Activated CD4-positive, alpha-beta memory T cell treated with anti-CD3 and anti-CD28 coated beads, Interleukin-2, amount 10 ng/mL, durations not matched to agents 7 days and 5 days (primary cell): ENCODE data around the gene EXOC1L. TPM values are rescaled to one million over a fixed set of nuclear protein-coding genes. Genes with fewer than 3 reads are reported as not detected.

ENCODE experiments used
- CTCF ChIA-PET: fragments of 350-600 bp; sonication (Branson Sonifier 250); formaldehyde crosslinking; loops from one replicate; lab custom pipeline; 2021; ENCODE audit warnings: antibody characterized with exemption, inconsistent platforms; lab: Charles Lee
- POLR2A ChIA-PET: fragments of 350-600 bp; sonication (Branson Sonifier 250); formaldehyde crosslinking; loops from one replicate; lab custom pipeline; 2021; ENCODE audit warnings: antibody characterized with exemption; lab: Charles Lee
- DNase-seq: peaks from one replicate; pipeline ENCODE4 v3.0.0-alpha.2; 2020
- H3K27ac Mint-ChIP-seq: one replicate; pipeline ENCODE4 v1.8.0; 2021; ENCODE audit warnings: mild to moderate bottlenecking, mixed read lengths
- H3K27me3 Mint-ChIP-seq: one replicate; pipeline ENCODE4 v1.8.0; 2021; ENCODE audit warnings: mixed read lengths
- H3K36me3 Mint-ChIP-seq: one replicate; pipeline ENCODE4 v1.8.0; 2021; ENCODE audit warnings: low read depth, mixed read lengths
- H3K4me1 Mint-ChIP-seq: one replicate; pipeline ENCODE4 v1.8.0; 2021; ENCODE audit warnings: mixed read lengths
- H3K4me3 Mint-ChIP-seq: one replicate; pipeline ENCODE4 v1.8.0; 2021; ENCODE audit warnings: mild to moderate bottlenecking, mixed read lengths
- H3K9me3 Mint-ChIP-seq: one replicate; pipeline ENCODE4 v1.8.0; 2021; ENCODE audit warnings: mixed read lengths
- total RNA-seq, 2 experiments: library from RNA; stranded (reverse); gene quantifications; one replicate each; pipeline ENCODE4 v1.2.3, GENCODE V29; 2021

Gene EXOC1L, protein sequence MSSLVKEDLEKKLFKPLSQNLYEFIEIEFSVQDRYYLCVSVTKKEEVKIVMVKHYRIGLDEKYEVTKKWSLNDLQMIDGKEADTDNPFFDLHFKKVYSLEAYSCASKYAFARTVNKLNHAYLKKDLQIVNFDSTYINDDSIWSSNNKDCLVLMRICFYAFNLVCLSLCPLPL
- not detected for total RNA-seq

DNA sequence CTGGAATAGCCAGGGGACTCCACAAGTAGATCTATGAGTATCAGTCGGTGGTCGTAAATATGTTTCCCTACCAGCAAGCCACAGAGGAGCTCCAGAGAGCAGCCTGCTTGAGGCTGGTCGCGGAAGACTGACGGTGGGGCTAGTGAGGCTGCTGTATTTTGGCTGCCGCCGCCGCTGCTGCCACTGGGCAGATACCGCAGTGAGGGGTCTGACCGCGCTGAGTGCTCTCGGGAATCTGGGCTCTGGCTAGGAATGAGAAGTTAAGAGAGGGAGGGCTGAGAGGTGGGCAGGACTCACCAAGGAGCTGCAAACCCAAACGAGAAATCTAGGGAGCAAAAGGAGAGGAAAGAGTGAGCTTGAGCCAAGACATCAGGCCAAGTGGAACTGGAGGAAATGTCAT lies at the start of gene EXOC1L:
Gene EXOC1L (plus strand): TSS at position 157 of the 400 bp plus-strand sequence. CDS start 237 bp downstream, at position 394.
- H3K27ac Mint-ChIP-seq, result no peak within 1 kb of the TSS
- H3K4me1 Mint-ChIP-seq, result no peaks in the 10 kb centered on the region
- no peaks in the 10 kb centered on the region for H3K9me3 Mint-ChIP-seq
- POLR2A ChIA-PET, result no interaction called here
- H3K27me3 Mint-ChIP-seq, result peaks cover 18% of the 10 kb centered on the region
- CTCF ChIA-PET, result no interaction called here
- no peak within 1 kb of the TSS for H3K4me3 Mint-ChIP-seq
- DNase-seq, result no peak
- H3K36me3 Mint-ChIP-seq, result no peaks in the 10 kb centered on the region

DNA sequence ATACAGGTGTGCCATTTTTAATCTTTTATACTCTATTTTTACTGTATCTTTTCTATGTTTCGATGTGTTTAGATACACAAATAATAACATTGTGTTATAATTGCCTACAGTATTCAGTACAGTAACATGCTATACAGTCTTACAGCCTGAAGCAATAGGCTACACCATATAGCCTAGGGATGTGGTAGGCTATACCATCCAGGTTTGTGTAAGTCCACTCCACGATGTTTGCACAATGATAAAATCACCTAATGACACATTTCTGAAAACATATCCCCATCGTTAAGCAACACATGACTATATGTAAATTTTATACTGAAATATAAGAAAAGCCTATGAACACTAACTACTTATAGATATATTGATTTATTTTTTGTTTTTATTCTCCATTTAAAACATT lies 48.9 kb upstream of the EXOC1L start:
- DNase-seq, result no peak
- Mint-ChIP-seq H3K4me3 (no peak overlapping the region), H3K27me3 (peaks cover 9% of the 10 kb centered on the region), H3K27ac (no peak overlapping the region), H3K4me1 (no peaks in the 10 kb centered on the region), H3K36me3 (no peaks in the 10 kb centered on the region), H3K9me3 (no peaks in the 10 kb centered on the region)
- CTCF ChIA-PET, result no interaction called here
- POLR2A ChIA-PET, result no interaction called here

DNA sequence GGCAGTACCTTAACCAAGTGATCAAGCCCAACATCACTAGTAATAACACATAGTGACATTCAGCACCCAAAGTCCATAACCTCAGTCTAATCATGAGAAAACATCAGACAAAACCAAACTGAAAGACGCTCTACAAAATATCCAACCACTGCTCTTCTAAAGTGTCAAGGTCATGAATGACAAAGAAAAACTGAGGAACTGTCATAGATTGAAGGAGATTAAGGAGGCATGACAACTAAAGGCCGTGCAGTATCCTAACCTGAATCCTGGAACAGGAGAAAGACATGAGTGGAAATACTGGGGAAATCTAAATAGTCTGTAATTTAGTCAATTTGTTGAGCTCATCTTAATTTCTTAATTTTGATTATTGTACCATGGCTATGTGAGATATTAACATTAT lies 38.2 kb upstream of the EXOC1L start:
- no peak overlapping the region for H3K27ac Mint-ChIP-seq
- no peaks in the 10 kb centered on the region for H3K9me3 Mint-ChIP-seq
- no peaks in the 10 kb centered on the region for H3K36me3 Mint-ChIP-seq
- CTCF ChIA-PET, result no interaction called here
- no peak for DNase-seq
- no peak overlapping the region for H3K4me3 Mint-ChIP-seq
- peaks cover 7% of the 10 kb centered on the region for H3K27me3 Mint-ChIP-seq
- POLR2A ChIA-PET, result no interaction called here
- no peaks in the 10 kb centered on the region for H3K4me1 Mint-ChIP-seq

DNA sequence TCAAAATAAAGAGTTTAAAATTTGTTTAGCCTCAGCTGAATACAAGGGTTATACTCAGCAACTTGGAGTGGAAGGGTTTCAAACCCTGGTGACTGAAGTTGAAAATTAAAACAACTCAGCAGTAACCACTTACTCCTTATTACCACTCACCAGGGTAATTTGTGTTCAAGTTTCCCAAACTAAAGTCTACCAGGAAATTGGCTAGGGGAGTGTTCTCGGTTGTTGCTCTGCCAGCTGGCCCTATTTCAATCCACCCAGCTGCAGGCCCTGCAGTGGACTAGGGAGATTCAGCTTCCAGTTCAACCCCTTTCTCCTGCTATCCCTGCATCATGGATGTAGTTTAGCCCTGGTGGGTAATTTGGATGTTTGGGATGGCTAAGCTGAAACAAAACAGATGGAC lies 37.8 kb upstream of the EXOC1L start:
- DNase-seq, result no peak
- no peaks in the 10 kb centered on the region for H3K4me1 Mint-ChIP-seq
- ChIA-PET CTCF (no interaction called here), POLR2A (no interaction called here)
- no peaks in the 10 kb centered on the region for H3K36me3 Mint-ChIP-seq
- H3K4me3 Mint-ChIP-seq, result no peak overlapping the region
- H3K27me3 Mint-ChIP-seq, result peaks cover 6% of the 10 kb centered on the region
- no peak overlapping the region for H3K27ac Mint-ChIP-seq
- H3K9me3 Mint-ChIP-seq, result no peaks in the 10 kb centered on the region

DNA sequence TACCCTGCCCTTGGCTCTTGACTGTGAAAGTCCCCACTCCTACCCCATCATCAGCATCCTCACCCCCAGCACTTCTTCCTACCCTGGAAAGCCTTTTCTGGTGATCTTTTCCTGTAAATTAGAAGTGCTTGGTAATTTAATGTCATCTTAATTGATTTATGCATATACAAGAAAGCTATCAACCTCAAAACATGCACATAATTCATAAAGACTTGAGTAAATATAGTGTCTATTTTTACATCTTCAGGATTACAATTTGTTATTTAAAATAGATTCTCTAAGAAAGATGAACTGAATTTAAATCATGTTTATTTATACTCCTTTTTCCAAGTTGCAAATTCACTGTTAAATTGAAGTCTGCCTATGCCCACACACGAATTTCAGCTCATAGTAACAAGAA lies 36.0 kb upstream of the EXOC1L start:
- no peak for DNase-seq
- Mint-ChIP-seq H3K9me3 (no peaks in the 10 kb centered on the region), H3K4me1 (no peaks in the 10 kb centered on the region), H3K27me3 (peaks cover 5% of the 10 kb centered on the region), H3K36me3 (no peaks in the 10 kb centered on the region), H3K27ac (no peak overlapping the region), H3K4me3 (no peak overlapping the region)
- ChIA-PET CTCF (no interaction called here), POLR2A (no interaction called here)

DNA sequence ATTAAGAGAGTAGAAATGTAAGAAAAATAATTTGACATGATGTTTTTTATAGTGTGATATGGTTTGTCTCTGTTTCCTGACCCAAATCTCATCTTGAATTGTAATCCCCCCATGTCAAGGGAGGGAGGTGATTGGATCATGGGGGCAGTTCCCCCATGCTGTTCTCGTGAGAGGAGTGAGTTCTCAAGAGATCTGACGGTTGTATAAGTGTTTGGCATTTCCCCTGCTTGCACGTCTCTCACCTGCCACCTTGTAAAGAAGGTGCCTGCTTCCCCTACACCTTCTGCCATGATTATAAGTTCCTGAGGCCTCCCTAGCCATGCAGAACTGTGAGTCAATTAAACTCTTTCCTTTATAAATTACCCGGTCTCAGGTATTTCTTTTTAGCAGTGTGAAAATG lies 34.8 kb upstream of the EXOC1L start:
- Mint-ChIP-seq H3K27me3 (peaks cover 6% of the 10 kb centered on the region), H3K27ac (no peak overlapping the region), H3K4me3 (no peak overlapping the region), H3K36me3 (no peaks in the 10 kb centered on the region), H3K9me3 (no peaks in the 10 kb centered on the region), H3K4me1 (no peaks in the 10 kb centered on the region)
- ChIA-PET POLR2A (no interaction called here), CTCF (no interaction called here)
- DNase-seq, result no peak

DNA sequence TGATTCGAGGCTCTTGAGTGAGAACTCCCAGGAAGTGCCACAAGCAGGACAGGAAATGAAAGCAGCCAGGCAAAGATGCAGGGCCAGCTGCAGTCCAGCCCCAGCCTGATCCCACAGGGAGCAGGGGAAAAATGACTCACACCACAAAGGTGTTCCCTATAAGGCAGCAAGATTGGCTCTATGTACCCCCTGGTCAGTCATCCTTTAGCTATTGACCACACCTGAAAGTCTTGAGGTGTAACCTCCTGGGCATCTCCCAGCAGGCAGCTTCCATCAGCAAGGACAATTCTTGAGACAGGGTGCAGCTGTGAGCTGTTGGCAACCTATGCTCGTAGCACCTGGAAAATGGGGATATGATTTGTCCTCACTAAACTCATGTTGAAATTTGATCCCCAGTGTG lies 27.9 kb upstream of the EXOC1L start:
- no peak for DNase-seq
- Mint-ChIP-seq H3K27ac (no peak overlapping the region), H3K36me3 (no peaks in the 10 kb centered on the region), H3K4me1 (no peaks in the 10 kb centered on the region), H3K9me3 (no peaks in the 10 kb centered on the region), H3K4me3 (no peak overlapping the region), H3K27me3 (peaks cover 27% of the 10 kb centered on the region)
- ChIA-PET CTCF (no interaction called here), POLR2A (no interaction called here)

DNA sequence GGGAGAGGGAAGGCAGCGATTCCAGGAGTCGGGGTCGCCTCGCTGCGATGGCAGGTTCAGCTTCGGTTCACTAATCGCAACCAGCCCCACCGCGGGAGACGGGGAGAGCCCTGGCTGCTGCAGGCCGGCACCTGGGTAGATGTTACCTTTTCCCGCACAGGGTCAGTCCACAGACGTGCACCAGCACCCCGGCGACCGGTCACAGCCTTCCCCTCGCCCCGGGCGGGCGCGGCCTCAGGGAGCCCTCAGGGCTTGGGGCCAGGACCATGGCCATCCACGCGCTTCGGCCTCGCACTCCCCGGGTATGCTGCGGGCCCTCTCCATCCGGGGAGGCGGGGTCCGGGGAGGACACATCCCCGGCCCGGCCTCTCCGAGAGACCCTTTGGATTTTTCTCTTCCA lies 26.1 kb upstream of the EXOC1L start:
- H3K27me3 Mint-ChIP-seq, result peaks cover 28% of the 10 kb centered on the region
- POLR2A ChIA-PET, result no interaction called here
- no peaks in the 10 kb centered on the region for H3K9me3 Mint-ChIP-seq
- no peak for DNase-seq
- no peak overlapping the region for H3K27ac Mint-ChIP-seq
- no peaks in the 10 kb centered on the region for H3K36me3 Mint-ChIP-seq
- CTCF ChIA-PET, result no interaction called here
- no peak overlapping the region for H3K4me3 Mint-ChIP-seq
- no peaks in the 10 kb centered on the region for H3K4me1 Mint-ChIP-seq

DNA sequence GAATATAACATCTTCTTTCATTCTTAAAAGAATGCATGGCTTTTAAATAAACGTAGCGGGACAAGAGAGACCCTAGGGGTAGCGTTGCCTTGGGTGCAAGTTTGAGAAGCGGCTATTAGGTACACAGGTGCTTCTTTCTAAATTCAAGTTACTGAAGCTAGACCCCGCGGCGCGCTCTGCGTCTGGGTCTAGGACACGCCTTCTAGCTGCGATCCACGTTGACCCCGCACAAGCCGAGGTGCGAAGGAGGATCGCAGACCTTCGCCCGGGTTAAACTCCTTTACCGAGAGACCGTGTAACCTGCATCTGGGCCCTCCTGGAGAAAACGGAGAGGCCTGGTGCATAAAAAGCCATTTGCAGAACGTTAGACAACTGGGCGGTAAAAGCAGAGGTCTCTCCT lies 25.5 kb upstream of the EXOC1L start:
- H3K9me3 Mint-ChIP-seq, result no peaks in the 10 kb centered on the region
- peaks cover 29% of the 10 kb centered on the region for H3K27me3 Mint-ChIP-seq
- ChIA-PET POLR2A (no interaction called here), CTCF (no interaction called here)
- no peak overlapping the region for H3K27ac Mint-ChIP-seq
- H3K4me3 Mint-ChIP-seq, result no peak overlapping the region
- H3K4me1 Mint-ChIP-seq, result no peaks in the 10 kb centered on the region
- no peaks in the 10 kb centered on the region for H3K36me3 Mint-ChIP-seq
- no peak for DNase-seq

DNA sequence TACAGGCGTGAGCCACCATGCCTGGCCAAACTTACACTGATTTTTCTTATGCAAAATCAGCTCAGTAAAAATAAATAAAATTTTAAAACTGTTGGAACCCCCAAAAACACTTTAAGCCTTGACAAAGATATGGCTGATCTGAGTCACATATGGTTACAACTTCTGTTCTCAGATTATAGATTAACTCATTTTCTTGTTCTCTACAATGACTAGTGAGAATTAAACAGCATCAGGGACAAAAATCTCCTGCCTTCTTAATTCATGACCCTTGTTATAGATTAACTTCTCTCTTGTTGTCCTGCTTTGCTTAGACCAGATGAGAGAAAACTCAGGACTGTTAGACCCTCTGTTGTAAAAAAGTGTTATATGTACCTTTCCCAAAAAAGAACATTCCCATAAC lies 24.2 kb upstream of the EXOC1L start:
- ChIA-PET CTCF (no interaction called here), POLR2A (no interaction called here)
- Mint-ChIP-seq H3K4me1 (no peaks in the 10 kb centered on the region), H3K4me3 (no peak overlapping the region), H3K27ac (no peak overlapping the region), H3K27me3 (peaks cover 30% of the 10 kb centered on the region), H3K9me3 (no peaks in the 10 kb centered on the region), H3K36me3 (no peaks in the 10 kb centered on the region)
- DNase-seq, result no peak

DNA sequence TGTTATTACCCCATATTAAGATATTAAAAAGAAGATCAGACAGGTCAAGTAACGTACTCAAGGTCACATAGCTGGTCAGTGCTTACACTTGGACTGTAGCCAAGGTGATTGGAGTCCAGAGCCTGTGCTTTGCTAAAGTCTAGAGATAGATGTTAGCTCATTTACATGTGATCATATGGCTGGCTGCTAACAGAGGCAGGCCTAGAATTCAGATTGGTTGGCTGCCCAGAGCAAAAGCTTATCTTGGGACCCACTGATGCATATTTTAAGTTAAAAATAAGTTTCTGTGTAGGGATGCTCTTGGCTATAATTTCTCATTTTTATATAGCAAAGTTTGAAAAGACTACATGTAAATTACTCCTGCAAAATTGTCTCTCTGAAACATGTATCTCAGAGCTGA lies 18.1 kb upstream of the EXOC1L start:
- H3K4me3 Mint-ChIP-seq, result no peak overlapping the region
- H3K27ac Mint-ChIP-seq, result no peak overlapping the region
- no peak for DNase-seq
- peaks cover 11% of the 10 kb centered on the region for H3K27me3 Mint-ChIP-seq
- H3K36me3 Mint-ChIP-seq, result no peaks in the 10 kb centered on the region
- no peaks in the 10 kb centered on the region for H3K9me3 Mint-ChIP-seq
- H3K4me1 Mint-ChIP-seq, result no peaks in the 10 kb centered on the region
- ChIA-PET CTCF (no interaction called here), POLR2A (no interaction called here)

DNA sequence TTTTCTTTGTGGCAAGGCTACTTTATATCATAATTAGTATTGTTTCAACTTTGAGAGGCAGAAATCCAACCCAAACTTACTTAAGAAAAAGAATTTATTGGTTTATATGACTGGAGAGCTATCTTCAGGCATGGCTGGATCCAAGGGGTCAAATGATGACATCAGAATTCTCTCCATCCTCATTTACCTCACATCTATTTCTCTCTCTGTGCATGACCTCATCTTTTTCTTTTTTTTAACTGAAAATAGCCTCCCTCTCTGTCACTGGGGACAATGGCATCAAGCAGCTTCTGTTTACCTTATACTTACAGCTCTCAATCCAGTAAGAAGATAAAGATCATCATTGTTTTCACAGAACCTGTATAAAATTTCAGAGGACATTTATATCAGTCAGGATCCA lies 12.0 kb upstream of the EXOC1L start:
- Mint-ChIP-seq H3K27ac (no peak overlapping the region), H3K9me3 (no peaks in the 10 kb centered on the region), H3K4me1 (no peaks in the 10 kb centered on the region), H3K36me3 (no peaks in the 10 kb centered on the region), H3K27me3 (peaks cover 2% of the 10 kb centered on the region), H3K4me3 (no peak overlapping the region)
- CTCF ChIA-PET, result no interaction called here
- DNase-seq, result no peak
- POLR2A ChIA-PET, result no interaction called here

DNA sequence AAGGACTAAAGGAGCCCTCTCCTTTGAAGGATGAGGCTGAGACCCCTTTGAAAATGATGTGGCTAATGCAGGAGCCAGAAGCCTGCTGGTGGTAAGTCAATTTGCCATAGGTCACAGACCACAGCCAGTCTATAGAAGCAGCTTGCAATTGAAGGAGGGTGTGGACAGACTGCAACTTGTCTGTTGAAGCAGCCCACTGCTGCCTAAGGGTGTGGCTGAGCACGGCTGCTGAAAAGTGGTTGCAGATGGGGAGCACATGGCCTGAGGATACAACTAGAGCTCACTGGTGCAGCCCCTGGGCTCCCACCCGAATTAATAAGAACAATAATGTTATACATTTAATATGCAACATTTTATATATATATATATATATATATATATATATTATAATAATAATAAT lies 11.4 kb upstream of the EXOC1L start:
- peaks cover 2% of the 10 kb centered on the region for H3K27me3 Mint-ChIP-seq
- POLR2A ChIA-PET, result no interaction called here
- DNase-seq, result no peak
- no peak overlapping the region for H3K4me3 Mint-ChIP-seq
- H3K9me3 Mint-ChIP-seq, result no peaks in the 10 kb centered on the region
- no peak overlapping the region for H3K27ac Mint-ChIP-seq
- no peaks in the 10 kb centered on the region for H3K36me3 Mint-ChIP-seq
- CTCF ChIA-PET, result no interaction called here
- H3K4me1 Mint-ChIP-seq, result no peaks in the 10 kb centered on the region

DNA sequence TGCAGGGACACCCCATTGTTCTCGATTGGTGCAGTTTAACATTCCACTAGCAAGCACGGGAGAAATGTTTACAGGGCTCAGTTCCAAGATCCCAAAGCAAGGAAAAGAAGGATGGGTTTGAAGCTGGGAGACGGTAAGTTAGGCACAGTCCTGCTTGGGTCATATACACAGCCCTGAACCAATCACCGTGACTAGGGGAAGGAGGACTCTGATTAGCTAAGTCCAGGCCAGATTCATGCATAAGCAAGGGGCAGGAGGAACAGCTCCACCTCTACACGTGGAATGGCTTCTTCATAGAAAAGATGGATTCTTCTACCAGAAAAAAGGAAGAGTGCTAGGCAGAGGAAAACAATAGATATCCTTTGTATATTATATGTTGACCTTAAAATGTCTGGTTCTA lies 11.0 kb upstream of the EXOC1L start:
- DNase-seq, result no peak
- Mint-ChIP-seq H3K27me3 (peaks cover 2% of the 10 kb centered on the region), H3K9me3 (no peaks in the 10 kb centered on the region), H3K4me1 (no peaks in the 10 kb centered on the region), H3K36me3 (no peaks in the 10 kb centered on the region), H3K4me3 (no peak overlapping the region), H3K27ac (no peak overlapping the region)
- POLR2A ChIA-PET, result no interaction called here
- CTCF ChIA-PET, result interaction anchor here (1.3 kb wide), 1 partner anchor 59 kb away, joined by 3 read pairs; no protein-coding TSS in a partner anchor
